Thymus (tissue), 11 donors: ENCODE measurements around the gene NEK10. TPM values are rescaled to one million over a fixed set of nuclear protein-coding genes. Genes with fewer than 3 reads are reported as not detected.

ENCODE experiments used
- DNase-seq, 9 donors: peaks; one replicate each; pipeline ENCODE4 v3.0.0-alpha.2; 2013; ENCODE audit warnings: low spot score in 9 of 9, low read depth in 6 of 9, missing footprints in 1 of 9
- H3K27ac ChIP-seq, 2 donors: one replicate each; pipeline ENCODE4 v1.5.1; 2013; ENCODE audit warnings: control low read depth in 1 of 2, low read depth in 1 of 2, low read length in 1 of 2, mild to moderate bottlenecking in 1 of 2, moderate library complexity in 1 of 2
- H3K27me3 ChIP-seq, 2 donors: one replicate each; pipeline ENCODE4 v1.5.1; 2013; ENCODE audit warnings: low read length in 1 of 2; ENCODE audit not compliant: control insufficient read depth in 2 of 2, insufficient read depth in 1 of 2
- H3K36me3 ChIP-seq, 2 donors: one replicate each; pipeline ENCODE4 v1.5.1; 2013; ENCODE audit warnings: low read length in 1 of 2, mild to moderate bottlenecking in 1 of 2, moderate library complexity in 1 of 2; ENCODE audit not compliant: control insufficient read depth in 2 of 2, insufficient read depth in 2 of 2
- H3K4me1 ChIP-seq, 2 donors: one replicate each; pipeline ENCODE4 v1.5.1; 2013; ENCODE audit warnings: low read length in 2 of 2; ENCODE audit not compliant: control insufficient read depth in 2 of 2, insufficient read depth in 2 of 2
- H3K4me3 ChIP-seq, 2 donors: one replicate each; pipeline ENCODE4 v1.5.1; 2013; ENCODE audit warnings: low read length in 2 of 2, control low read depth in 1 of 2, mild to moderate bottlenecking in 1 of 2
- H3K9me3 ChIP-seq, 2 donors: one replicate each; pipeline ENCODE4 v1.5.1; 2013; ENCODE audit warnings: low read length in 1 of 2, mild to moderate bottlenecking in 1 of 2; ENCODE audit not compliant: control insufficient read depth in 2 of 2, insufficient read depth in 1 of 2
- WGBS: extraction: QIAGEN DNeasy Blood & Tissue Kit; methylation state at CpG from one replicate; pipeline ENCODE4 v1.1.7; 2013; 5-methylcytosine and 5-hydroxymethylcytosine counted together
- polyA plus RNA-seq: library from polyadenylated mRNA; stranded (reverse); fragments of 200-250 nt; gene quantifications from one replicate; pipeline ENCODE4 v1.2.3, GENCODE V29; 2013
- total RNA-seq: library from RNA; stranded (reverse); fragments of 120-200 nt; gene quantifications from one replicate; pipeline ENCODE4 v1.2.4, GENCODE V29; 2013
- donor health status: healthy.

NEK10 gene
- total and polyA plus RNA-seq, 2 donors: 0.76 to 0.87 TPM

DNA sequence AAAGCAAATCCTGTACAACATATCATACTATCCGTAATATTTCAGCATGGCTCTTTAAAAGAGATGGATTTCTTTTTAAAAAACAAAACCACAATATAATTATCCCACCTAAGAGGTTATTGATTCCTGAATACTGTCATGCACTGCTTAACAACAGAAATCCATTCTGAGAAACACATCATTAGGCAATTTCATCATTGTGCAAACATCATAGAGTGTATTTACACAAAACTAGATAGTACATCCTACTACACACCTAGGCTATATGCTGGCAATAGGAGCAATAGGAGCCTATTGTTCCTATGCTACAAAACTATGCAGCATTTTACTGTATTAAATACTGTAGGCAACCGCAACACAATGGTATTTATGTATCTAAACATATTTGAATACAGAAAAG lies 242.0 kb downstream of the NEK10 start:
- Histone ChIP-seq H3K36me3 (no peaks in the 10 kb centered on the region), H3K27me3 (no peaks in the 10 kb centered on the region), H3K4me1 (no peaks in the 10 kb centered on the region), H3K4me3 (no peak overlapping the region), H3K9me3 (no peaks in the 10 kb centered on the region), H3K27ac (no peak overlapping the region)
- no peak for DNase-seq
- 92% methylated on average over 2 of the region's 2 CpGs for WGBS

DNA sequence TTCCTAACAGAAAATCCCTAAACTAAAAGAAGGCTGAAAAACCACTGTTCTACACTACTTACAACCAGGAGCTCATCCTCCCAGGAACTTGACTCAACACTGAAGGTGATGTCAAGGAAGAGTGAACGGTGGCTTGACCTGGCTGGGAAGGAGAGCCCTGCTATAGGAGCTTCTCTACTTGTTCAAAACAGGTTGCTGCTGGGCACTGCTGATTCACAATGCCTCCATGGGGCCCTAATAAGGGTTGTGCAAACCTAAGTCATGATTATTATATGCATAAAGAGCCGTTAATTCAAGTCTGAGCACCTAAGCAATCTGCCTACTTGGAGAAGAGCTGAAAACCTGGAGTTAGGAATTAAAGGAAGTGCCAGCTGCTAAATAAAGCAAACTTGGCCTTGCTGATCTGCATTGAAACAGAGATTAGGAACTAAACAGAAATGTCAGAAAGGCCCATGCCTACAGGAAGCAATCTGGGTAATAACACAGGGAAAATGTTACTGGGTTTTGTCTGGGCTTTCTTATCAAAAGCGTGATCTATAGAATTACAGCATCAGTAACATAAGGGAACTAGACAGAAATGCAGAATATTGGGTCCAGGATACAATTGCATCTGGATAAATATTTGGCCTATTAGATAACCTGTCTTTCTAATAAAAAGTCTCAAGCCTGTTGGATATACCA lies 243.2 kb downstream of the NEK10 start:
- no peak for DNase-seq
- Histone ChIP-seq H3K36me3 (no peaks in the 10 kb centered on the region), H3K27ac (no peak overlapping the region), H3K4me1 (no peaks in the 10 kb centered on the region), H3K27me3 (no peaks in the 10 kb centered on the region), H3K4me3 (no peak overlapping the region), H3K9me3 (no peaks in the 10 kb centered on the region)
- 90% methylated on average over 3 of the region's 3 CpGs for WGBS

DNA sequence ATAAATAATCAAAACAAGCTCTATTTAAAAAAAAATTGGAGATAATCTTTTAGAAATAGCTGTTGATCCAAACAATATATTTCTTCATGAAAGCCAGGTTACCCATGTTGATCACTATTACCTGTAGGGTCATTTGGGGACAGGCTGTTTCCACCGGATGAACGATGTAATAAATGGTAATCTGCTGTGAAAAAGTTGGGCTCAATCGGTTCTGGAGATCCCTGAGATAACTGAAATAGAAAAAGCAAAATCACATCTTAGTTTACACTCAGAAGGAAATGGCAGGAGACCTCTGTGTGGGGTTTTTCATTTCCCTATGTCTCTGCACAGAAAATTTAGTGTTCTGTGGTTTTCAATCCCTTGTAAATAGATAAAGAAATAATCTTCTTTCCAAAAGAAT lies 249.5 kb downstream of the NEK10 start:
- no peaks in the 10 kb centered on the region for H3K4me1 ChIP-seq
- no peaks in the 10 kb centered on the region for H3K27me3 ChIP-seq
- no peaks in the 10 kb centered on the region for H3K36me3 ChIP-seq
- H3K27ac ChIP-seq: no peak overlapping the region
- H3K9me3 ChIP-seq: no peaks in the 10 kb centered on the region
- WGBS: 78% methylated on average over 3 of the region's 3 CpGs
- DNase-seq: no peak
- H3K4me3 ChIP-seq: no peak overlapping the region

DNA sequence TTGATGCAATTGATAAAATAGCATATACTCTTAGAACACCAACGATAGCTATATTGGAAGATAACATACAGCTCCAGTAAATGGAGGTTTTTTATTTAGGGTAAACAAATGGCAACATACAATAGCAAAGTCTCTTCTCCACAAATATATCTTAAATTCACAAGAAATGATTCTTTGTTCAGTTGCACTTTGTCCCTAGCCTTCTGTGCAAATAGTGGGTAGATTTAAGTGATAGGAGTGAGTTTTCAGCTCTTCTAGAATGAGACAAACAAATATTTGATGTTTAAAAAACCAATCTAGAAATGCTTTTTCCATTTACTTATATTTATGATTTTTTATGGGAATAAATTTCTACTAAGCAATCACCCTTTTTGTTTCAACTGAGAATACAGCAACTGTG lies 253.8 kb downstream of the NEK10 start:
- no peaks in the 10 kb centered on the region for H3K9me3 ChIP-seq

DNA sequence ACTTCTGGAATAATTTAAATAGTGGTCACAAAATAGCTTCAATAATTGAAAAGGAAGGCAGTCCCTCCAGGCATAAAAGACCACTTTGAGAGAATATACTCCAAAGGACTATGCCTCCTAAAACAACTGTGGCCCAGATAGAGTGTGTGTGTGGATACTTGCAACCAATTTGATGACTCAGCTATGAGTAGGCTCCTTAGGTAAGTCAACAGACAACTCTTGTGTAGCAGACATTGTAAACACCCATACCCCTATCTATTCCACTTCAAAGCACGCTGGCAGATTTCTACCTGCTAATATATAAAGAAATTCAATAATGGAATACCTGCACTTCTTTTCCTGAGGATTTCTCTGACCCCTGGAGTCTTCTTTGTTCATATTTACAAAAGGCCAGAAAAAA lies 254.5 kb downstream of the NEK10 start:
- Histone ChIP-seq H3K36me3 (no peaks in the 10 kb centered on the region), H3K27me3 (no peaks in the 10 kb centered on the region), H3K9me3 (no peaks in the 10 kb centered on the region), H3K27ac (no peak overlapping the region), H3K4me3 (no peak overlapping the region), H3K4me1 (no peaks in the 10 kb centered on the region)
- 93% methylated on average over 1 of the region's 1 CpG for WGBS
- no peak for DNase-seq

More for the DNA sequence above, 253.8 kb downstream of the NEK10 start:
- DNase-seq: no peak
- H3K4me3 ChIP-seq: no peak overlapping the region
- 95% methylated on average over 1 of the region's 1 CpG for WGBS
- H3K27ac ChIP-seq: no peak overlapping the region
- H3K36me3 ChIP-seq: no peaks in the 10 kb centered on the region
- H3K27me3 ChIP-seq: no peaks in the 10 kb centered on the region
- no peaks in the 10 kb centered on the region for H3K4me1 ChIP-seq

DNA sequence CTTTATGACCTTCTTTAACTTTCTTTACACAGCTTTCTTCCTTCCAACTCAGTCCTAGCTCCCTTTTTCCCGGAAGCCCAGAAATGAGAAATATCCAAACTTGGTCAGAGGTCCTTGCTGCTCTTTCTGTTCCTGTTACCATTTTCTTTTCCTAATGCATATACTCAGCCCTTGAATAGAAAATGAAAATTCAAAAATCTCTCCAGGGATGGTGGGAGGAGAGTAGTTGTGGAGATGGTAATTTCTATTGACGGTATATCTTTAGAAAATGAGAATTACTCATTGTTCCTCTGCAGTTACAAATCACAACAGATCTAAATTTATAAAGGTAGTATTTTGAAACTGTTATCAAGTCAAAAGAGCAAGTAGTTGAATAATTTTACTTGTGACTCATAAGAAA lies 255.1 kb downstream of the NEK10 start:
- Histone ChIP-seq H3K4me3 (no peak overlapping the region), H3K27ac (no peak overlapping the region), H3K4me1 (no peaks in the 10 kb centered on the region), H3K9me3 (no peaks in the 10 kb centered on the region), H3K27me3 (no peaks in the 10 kb centered on the region), H3K36me3 (no peaks in the 10 kb centered on the region)
- 98% methylated on average over 2 of the region's 2 CpGs for WGBS
- DNase-seq: no peak

DNA sequence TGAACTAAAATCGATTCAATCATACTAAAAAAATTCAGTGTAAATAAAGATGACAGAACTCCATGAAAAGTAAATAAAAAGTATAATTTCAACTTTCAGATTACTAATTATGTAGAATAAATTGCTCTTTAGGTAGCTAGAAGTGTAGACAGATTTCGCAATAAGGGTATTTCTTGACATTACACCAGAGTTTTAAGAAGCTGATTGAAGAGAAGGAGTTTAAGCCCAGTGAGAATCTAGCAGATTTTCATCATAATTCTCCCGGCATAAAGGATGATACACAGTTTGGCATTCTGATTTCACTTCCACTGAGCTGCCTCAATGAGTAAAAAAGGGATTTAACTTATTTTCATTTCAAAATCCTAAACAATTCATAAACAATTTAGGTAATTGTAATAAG lies 259.2 kb downstream of the NEK10 start:
- DNase-seq: no peak
- no peaks in the 10 kb centered on the region for H3K4me1 ChIP-seq
- no peaks in the 10 kb centered on the region for H3K9me3 ChIP-seq
- no peak overlapping the region for H3K4me3 ChIP-seq
- WGBS: 96% methylated on average over 3 of the region's 3 CpGs
- H3K27me3 ChIP-seq: peaks cover 0 to 3% of the 10 kb centered on the region in 2 donors
- H3K36me3 ChIP-seq: no peaks in the 10 kb centered on the region
- H3K27ac ChIP-seq: no peak overlapping the region

DNA sequence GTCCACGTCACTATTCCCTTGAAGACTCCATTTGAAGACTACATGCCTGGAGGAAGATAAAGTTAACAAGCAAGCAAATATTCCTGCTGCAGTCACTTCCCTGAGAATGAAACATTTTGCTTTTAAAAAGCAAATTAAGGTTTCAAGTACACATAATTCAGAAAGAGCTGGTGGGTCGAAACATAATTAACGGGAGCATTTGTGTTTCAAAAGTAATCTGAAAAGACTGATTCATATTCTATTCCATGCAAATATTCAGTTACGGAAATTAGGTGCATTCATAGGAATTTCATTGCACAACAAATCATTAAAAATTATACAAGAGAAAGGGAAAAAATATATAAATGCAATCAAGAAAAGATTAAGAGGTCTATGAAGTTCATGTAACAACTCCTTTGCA lies 260.9 kb downstream of the NEK10 start:
- WGBS: 94% methylated on average over 4 of the region's 4 CpGs
- Histone ChIP-seq H3K9me3 (no peaks in the 10 kb centered on the region), H3K4me3 (no peak overlapping the region), H3K27ac (no peak overlapping the region), H3K36me3 (no peaks in the 10 kb centered on the region), H3K27me3 (peaks cover 0 to 3% of the 10 kb centered on the region in 2 donors), H3K4me1 (no peaks in the 10 kb centered on the region)
- DNase-seq: no peak

DNA sequence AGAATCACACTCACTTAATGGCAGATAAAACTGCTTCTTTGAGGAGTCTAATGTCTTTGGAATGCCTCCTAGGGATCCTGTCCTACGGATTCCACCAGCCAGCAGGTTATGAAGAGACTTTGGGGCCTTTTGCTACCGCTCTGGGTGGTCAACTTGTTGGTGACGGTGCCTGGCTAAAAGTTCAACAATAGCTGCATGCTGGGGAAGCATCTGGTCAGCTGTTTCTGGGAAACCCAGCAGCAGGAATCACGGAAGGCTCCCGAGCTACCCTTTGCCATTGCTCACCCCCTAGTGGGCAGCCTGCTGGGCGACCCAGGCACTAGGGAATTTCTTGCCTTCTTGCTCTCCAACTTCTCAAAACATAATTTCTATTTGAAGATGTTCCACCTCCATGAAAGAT lies 263.3 kb downstream of the NEK10 start:
- H3K27ac ChIP-seq: no peak overlapping the region
- WGBS: 76% methylated on average over 6 of the region's 6 CpGs
- DNase-seq: no peak

More for the DNA sequence above, 263.3 kb downstream of the NEK10 start:
- Histone ChIP-seq H3K4me3 (no peak overlapping the region), H3K36me3 (no peaks in the 10 kb centered on the region), H3K4me1 (no peaks in the 10 kb centered on the region), H3K27me3 (peaks cover 0 to 3% of the 10 kb centered on the region in 2 donors), H3K9me3 (no peaks in the 10 kb centered on the region)
